Activated T-cell treated with anti-CD3 and anti-CD28 coated beads, Interleukin-2, amount 50 U/mL, for 24 hours (primary cell): ENCODE measurements around the gene MED16.
"Not testable (repeated sequence)": the region's sequence is repeated elsewhere in the genome, so short reads cannot be mapped to it uniquely, and the experiment has no call there.

ENCODE experiments used
- DNase-seq: peaks from one replicate; pipeline ENCODE4 v3.0.0-alpha.2; 2020
- H3K27ac Mint-ChIP-seq: 2 replicates; pipeline ENCODE4 v1.8.0; 2020; ENCODE audit warnings: mild to moderate bottlenecking, mixed read lengths
- H3K27me3 Mint-ChIP-seq: 2 replicates; pipeline ENCODE4 v1.8.0; 2020; ENCODE audit warnings: mixed read lengths
- H3K36me3 Mint-ChIP-seq: 2 replicates; pipeline ENCODE4 v1.8.0; 2020; ENCODE audit warnings: low read depth, mixed read lengths
- H3K4me1 Mint-ChIP-seq: 2 replicates; pipeline ENCODE4 v1.8.0; 2020; ENCODE audit warnings: low read depth, mixed read lengths
- H3K4me3 Mint-ChIP-seq: 2 replicates; pipeline ENCODE4 v1.8.0; 2020; ENCODE audit warnings: mild to moderate bottlenecking, moderate library complexity, mixed read lengths
- H3K9me3 Mint-ChIP-seq: 2 replicates; pipeline ENCODE4 v1.8.0; 2020; ENCODE audit warnings: mixed read lengths

The MED16 gene

GRCh38 chr19:854549-854948 is 38.4 kb downstream of the MED16 start:
- peaks cover 27% of the 10 kb centered on the region for H3K27me3 Mint-ChIP-seq

GRCh38 chr19:853614-854220 is 39.3 kb downstream of the MED16 start:
- H3K36me3 Mint-ChIP-seq, H3K27ac Mint-ChIP-seq, H3K4me1 Mint-ChIP-seq, H3K4me3 Mint-ChIP-seq, H3K9me3 Mint-ChIP-seq, DNase-seq: not testable (repeated sequence)
- H3K27me3 Mint-ChIP-seq, result peaks cover 32% of the 10 kb centered on the region

More at GRCh38 chr19:854549-854948, 38.4 kb downstream of the MED16 start:
- H3K4me1 Mint-ChIP-seq, result no peaks in the 10 kb centered on the region
- H3K27ac Mint-ChIP-seq, result no peak overlapping the region
- H3K36me3 Mint-ChIP-seq, result no peaks in the 10 kb centered on the region
- H3K4me3 Mint-ChIP-seq, result no peak overlapping the region
- no peak for DNase-seq
- no peaks in the 10 kb centered on the region for H3K9me3 Mint-ChIP-seq

GRCh38 chr19:853014-853585 is 39.9 kb downstream of the MED16 start:
- H3K27ac Mint-ChIP-seq, result no peak overlapping the region
- H3K9me3 Mint-ChIP-seq, result no peaks in the 10 kb centered on the region
- no peak overlapping the region for H3K4me3 Mint-ChIP-seq
- H3K4me1 Mint-ChIP-seq, result no peaks in the 10 kb centered on the region
- no peak for DNase-seq
- no peaks in the 10 kb centered on the region for H3K36me3 Mint-ChIP-seq
- peaks cover 34% of the 10 kb centered on the region for H3K27me3 Mint-ChIP-seq

- DNase-seq, result no peak
- no peaks in the 10 kb centered on the region for H3K36me3 Mint-ChIP-seq
- no peak within 1 kb of the TSS for H3K4me3 Mint-ChIP-seq
- no peaks in the 10 kb centered on the region for H3K4me1 Mint-ChIP-seq
- H3K9me3 Mint-ChIP-seq, result no peaks in the 10 kb centered on the region
- no peak within 1 kb of the TSS for H3K27ac Mint-ChIP-seq
- peaks cover 39% of the 10 kb centered on the region for H3K27me3 Mint-ChIP-seq
Observed at GRCh38 chr19:852136-853013, 40.6 kb downstream of the MED16 start, which contains the start of gene ELANE. Gene ELANE (plus strand): TSS chr19:852303. CDS start chr19:852329, 26 bp downstream.

- no peak for DNase-seq
- H3K4me3 Mint-ChIP-seq, result no peak overlapping the region
- H3K27me3 Mint-ChIP-seq, result peaks cover 52% of the 10 kb centered on the region
- H3K4me1 Mint-ChIP-seq, result no peaks in the 10 kb centered on the region
- H3K27ac Mint-ChIP-seq, result no peak overlapping the region
- H3K36me3 Mint-ChIP-seq, result no peaks in the 10 kb centered on the region
- no peaks in the 10 kb centered on the region for H3K9me3 Mint-ChIP-seq
Observed at GRCh38 chr19:850979-851335, 42.0 kb downstream of the MED16 start.

GRCh38 chr19:850221-850978 is 42.6 kb downstream of the MED16 start:
- no peaks in the 10 kb centered on the region for H3K36me3 Mint-ChIP-seq
- no peak overlapping the region for H3K4me3 Mint-ChIP-seq
- no peak for DNase-seq
- H3K27ac Mint-ChIP-seq, result no peak overlapping the region
- peaks cover 57% of the 10 kb centered on the region for H3K27me3 Mint-ChIP-seq
- no peaks in the 10 kb centered on the region for H3K9me3 Mint-ChIP-seq
- H3K4me1 Mint-ChIP-seq, result no peaks in the 10 kb centered on the region

GRCh38 chr19:849195-849594 is 43.8 kb downstream of the MED16 start:
- H3K4me3 Mint-ChIP-seq, H3K36me3 Mint-ChIP-seq, H3K9me3 Mint-ChIP-seq, DNase-seq, H3K4me1 Mint-ChIP-seq, H3K27ac Mint-ChIP-seq: not testable (repeated sequence)
- peaks cover 68% of the 10 kb centered on the region for H3K27me3 Mint-ChIP-seq

- Mint-ChIP-seq H3K4me3 (no peak overlapping the region), H3K36me3 (no peaks in the 10 kb centered on the region), H3K27me3 (peaks cover 66% of the 10 kb centered on the region), H3K4me1 (peaks cover 3% of the 10 kb centered on the region), H3K27ac (no peak overlapping the region), H3K9me3 (no peaks in the 10 kb centered on the region)
- no peak for DNase-seq
Observed at GRCh38 chr19:848386-848921, 44.5 kb downstream of the MED16 start.

GRCh38 chr19:845707-846521 is 47.1 kb downstream of the MED16 start:
- DNase-seq, result no peak
- H3K4me3 Mint-ChIP-seq, result no peak overlapping the region
- H3K36me3 Mint-ChIP-seq, result no peaks in the 10 kb centered on the region
- H3K27ac Mint-ChIP-seq, result no peak overlapping the region
- no peaks in the 10 kb centered on the region for H3K9me3 Mint-ChIP-seq
- H3K4me1 Mint-ChIP-seq, result peaks cover 5% of the 10 kb centered on the region
- peaks cover 71% of the 10 kb centered on the region for H3K27me3 Mint-ChIP-seq

- H3K4me3 Mint-ChIP-seq, result no peak overlapping the region
- peaks cover 5% of the 10 kb centered on the region for H3K4me1 Mint-ChIP-seq
- no peaks in the 10 kb centered on the region for H3K36me3 Mint-ChIP-seq
- no peak overlapping the region for H3K27ac Mint-ChIP-seq
- H3K9me3 Mint-ChIP-seq, result no peaks in the 10 kb centered on the region
- no peak for DNase-seq
- H3K27me3 Mint-ChIP-seq, result peaks cover 63% of the 10 kb centered on the region
Observed at GRCh38 chr19:844546-844971, 48.4 kb downstream of the MED16 start.

- no peak overlapping the region for H3K27ac Mint-ChIP-seq
Observed at GRCh38 chr19:843836-844545, 49.0 kb downstream of the MED16 start.

GRCh38 chr19:843180-843835 is 49.7 kb downstream of the MED16 start:
- Mint-ChIP-seq H3K4me3 (no peak overlapping the region), H3K9me3 (no peaks in the 10 kb centered on the region), H3K27ac (no peak overlapping the region)

More at GRCh38 chr19:843836-844545, 49.0 kb downstream of the MED16 start:
- DNase-seq, result no peak
- Mint-ChIP-seq H3K27me3 (peaks cover 58% of the 10 kb centered on the region), H3K4me1 (peaks cover 5% of the 10 kb centered on the region), H3K4me3 (no peak overlapping the region), H3K9me3 (no peaks in the 10 kb centered on the region), H3K36me3 (no peaks in the 10 kb centered on the region)

GRCh38 chr19:842802-843179 is 50.2 kb downstream of the MED16 start:
- not testable (repeated sequence) for DNase-seq, H3K27ac Mint-ChIP-seq, H3K36me3 Mint-ChIP-seq, H3K4me1 Mint-ChIP-seq, H3K9me3 Mint-ChIP-seq, H3K4me3 Mint-ChIP-seq
- peaks cover 49% of the 10 kb centered on the region for H3K27me3 Mint-ChIP-seq

More at GRCh38 chr19:843180-843835, 49.7 kb downstream of the MED16 start:
- Mint-ChIP-seq H3K4me1 (peaks cover 5% of the 10 kb centered on the region), H3K27me3 (peaks cover 53% of the 10 kb centered on the region), H3K36me3 (no peaks in the 10 kb centered on the region)
- no peak for DNase-seq
